HG02884 (cell line): ENCODE data around the gene TTLL12.

ENCODE experiments used
- ATAC-seq: cut with Tn5 transposase; IDR thresholded peaks from one replicate; pipeline ENCODE4 v1.9.1; 2021; ENCODE audit warnings: mild to moderate bottlenecking, moderate library complexity; ENCODE audit not compliant: unreplicated experiment

The TTLL12 gene

GRCh38 chr22:43186272-43187170 is at the start of gene TTLL12:
TSS of gene TTLL12 (minus strand) at chr22:43187134. CDS start at chr22:43187069, 65 bp downstream.
- ATAC-seq: no peak

GRCh38 chr22:43235445-43236409 is 48.8 kb upstream of the TTLL12 start:
- no peak for ATAC-seq

GRCh38 chr22:43234264-43234988 is 47.5 kb upstream of the TTLL12 start:
- ATAC-seq: no peak

GRCh38 chr22:43233529-43233928 is 46.6 kb upstream of the TTLL12 start:
- no peak for ATAC-seq

GRCh38 chr22:43232445-43232844 is 45.5 kb upstream of the TTLL12 start:
- no peak for ATAC-seq

GRCh38 chr22:43231724-43232034 is 44.7 kb upstream of the TTLL12 start:
- no peak for ATAC-seq

- ATAC-seq: no peak
These were observed 44.2 kb upstream of the TTLL12 start for GRCh38 chr22:43230971-43231723.

GRCh38 chr22:43230571-43230970 is 43.6 kb upstream of the TTLL12 start:
- no peak for ATAC-seq

- no peak for ATAC-seq
These were observed 41.9 kb upstream of the TTLL12 start for GRCh38 chr22:43228863-43229262.

GRCh38 chr22:43228330-43228729 is 41.4 kb upstream of the TTLL12 start:
- no peak for ATAC-seq

- no peak for ATAC-seq
These were observed 40.3 kb upstream of the TTLL12 start for GRCh38 chr22:43227239-43227630.

- no peak for ATAC-seq
These were observed 39.7 kb upstream of the TTLL12 start for GRCh38 chr22:43226377-43227238.

- ATAC-seq: no peak
These were observed 38.7 kb upstream of the TTLL12 start for GRCh38 chr22:43225609-43226008.

GRCh38 chr22:43222987-43223386 is 36.1 kb upstream of the TTLL12 start:
- ATAC-seq: no peak

GRCh38 chr22:43222262-43222661 is 35.3 kb upstream of the TTLL12 start:
- ATAC-seq: no peak

GRCh38 chr22:43220625-43221380 is 33.9 kb upstream of the TTLL12 start:
- ATAC-seq: no peak

- no peak for ATAC-seq
These were observed 31.9 kb upstream of the TTLL12 start for GRCh38 chr22:43218786-43219185.

GRCh38 chr22:43217285-43218030 is 30.5 kb upstream of the TTLL12 start:
- ATAC-seq: no peak
